Measurements from ENCODE around the gene FHIT.
"Not testable (repeated sequence)": the region's sequence is repeated elsewhere in the genome, so short reads cannot be mapped to it uniquely, and the experiment has no call there.

Gene FHIT

DNA sequence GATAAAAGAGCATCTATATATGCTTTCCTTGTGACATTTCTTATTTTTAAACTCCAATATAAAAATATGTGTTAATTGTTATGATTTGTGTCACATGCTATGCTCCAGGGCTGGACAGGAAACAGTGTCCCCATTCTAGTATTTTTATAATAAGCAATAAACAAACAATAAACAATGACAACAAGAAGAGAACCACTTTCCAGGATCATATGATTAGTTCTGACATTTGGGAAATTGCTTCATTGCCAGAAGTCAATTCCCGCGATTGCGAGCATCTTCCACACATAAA lies 260.9 kb downstream of the FHIT start:
- DNase-seq (ENCODE audit: low spot score): no peak
- in situ Hi-C loops (cut with MboI; ENCODE audit: low sequenced_read_pairs, unreplicated experiment): no loop called here
- TF ChIP-seq, protein P1, sequence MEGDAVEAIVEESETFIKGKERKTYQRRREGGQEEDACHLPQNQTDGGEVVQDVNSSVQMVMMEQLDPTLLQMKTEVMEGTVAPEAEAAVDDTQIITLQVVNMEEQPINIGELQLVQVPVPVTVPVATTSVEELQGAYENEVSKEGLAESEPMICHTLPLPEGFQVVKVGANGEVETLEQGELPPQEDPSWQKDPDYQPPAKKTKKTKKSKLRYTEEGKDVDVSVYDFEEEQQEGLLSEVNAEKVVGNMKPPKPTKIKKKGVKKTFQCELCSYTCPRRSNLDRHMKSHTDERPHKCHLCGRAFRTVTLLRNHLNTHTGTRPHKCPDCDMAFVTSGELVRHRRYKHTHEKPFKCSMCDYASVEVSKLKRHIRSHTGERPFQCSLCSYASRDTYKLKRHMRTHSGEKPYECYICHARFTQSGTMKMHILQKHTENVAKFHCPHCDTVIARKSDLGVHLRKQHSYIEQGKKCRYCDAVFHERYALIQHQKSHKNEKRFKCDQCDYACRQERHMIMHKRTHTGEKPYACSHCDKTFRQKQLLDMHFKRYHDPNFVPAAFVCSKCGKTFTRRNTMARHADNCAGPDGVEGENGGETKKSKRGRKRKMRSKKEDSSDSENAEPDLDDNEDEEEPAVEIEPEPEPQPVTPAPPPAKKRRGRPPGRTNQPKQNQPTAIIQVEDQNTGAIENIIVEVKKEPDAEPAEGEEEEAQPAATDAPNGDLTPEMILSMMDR (IDR thresholded peaks at IDR 0.05; ENCODE audit: borderline replicate concordance, control extremely low read depth, extremely low read depth, insufficient read depth, missing control alignments): no peak

DNA sequence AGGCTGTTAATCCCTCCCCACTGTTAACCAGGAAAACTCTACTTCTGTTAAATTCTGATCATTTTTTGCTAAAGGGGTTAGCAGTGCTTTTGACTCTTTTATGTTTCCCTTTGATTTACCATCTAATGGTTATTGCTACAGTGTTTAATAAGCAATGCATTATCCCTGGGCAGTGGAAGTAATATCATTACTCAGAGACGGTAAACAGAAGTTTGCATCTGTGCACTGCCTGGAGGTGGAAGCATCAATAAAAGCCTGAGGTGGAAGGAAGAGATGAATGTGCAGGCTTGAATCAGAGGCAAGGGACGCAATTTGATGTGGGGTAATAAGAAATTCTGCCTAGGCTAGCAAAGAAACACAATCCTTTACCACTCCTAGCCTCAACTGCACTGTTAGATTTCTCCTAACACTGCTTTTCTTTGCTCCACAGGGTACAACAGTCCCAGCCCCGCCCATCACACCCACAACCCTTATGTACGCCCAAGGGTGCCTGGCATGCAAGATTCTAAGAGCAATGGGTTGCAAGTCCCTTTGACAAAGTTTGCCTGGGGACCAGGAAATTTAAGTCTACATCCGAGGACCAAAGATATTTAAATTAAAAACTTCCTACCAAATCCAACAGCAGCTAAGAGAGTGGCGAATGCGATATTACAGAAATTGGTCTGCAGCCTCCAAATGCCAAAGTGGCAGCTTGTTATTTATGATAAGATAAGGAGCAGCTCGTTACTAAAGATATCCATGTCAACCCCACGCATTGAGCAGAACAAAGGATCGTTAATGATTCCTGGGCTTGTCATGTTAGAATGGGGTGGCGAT lies 261.4 kb downstream of the FHIT start:
- no peak for DNase-seq (ENCODE audit: low spot score)
- in situ Hi-C loops (cut with MboI; ENCODE audit: low sequenced_read_pairs, unreplicated experiment): no loop called here

DNA sequence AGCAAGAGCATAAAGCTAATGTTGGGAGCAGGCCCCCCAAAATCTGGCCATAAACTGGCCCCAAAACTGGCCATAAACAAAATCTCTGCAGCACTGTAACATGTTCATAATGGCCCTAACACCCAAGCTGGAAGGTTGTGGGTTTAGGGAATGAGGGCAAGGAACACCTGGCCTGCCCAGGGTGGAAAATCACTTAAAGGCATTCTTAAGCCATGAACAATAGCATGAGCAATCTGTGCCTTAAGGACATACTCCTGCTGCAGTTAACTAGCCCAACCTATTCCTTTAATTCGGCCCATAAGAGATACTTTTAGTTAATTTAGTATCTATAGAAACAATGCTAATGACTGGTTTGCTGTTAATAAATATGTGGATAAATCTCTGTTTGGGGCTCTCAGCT lies 264.1 kb downstream of the FHIT start:
- in situ Hi-C loops (cut with MboI; ENCODE audit: low sequenced_read_pairs, unreplicated experiment): not testable (repeated sequence)

More for the DNA sequence above, 261.4 kb downstream of the FHIT start:
- TF ChIP-seq, protein P1 (IDR thresholded peaks at IDR 0.05; ENCODE audit: borderline replicate concordance, control extremely low read depth, extremely low read depth, insufficient read depth, missing control alignments): no peak

DNA sequence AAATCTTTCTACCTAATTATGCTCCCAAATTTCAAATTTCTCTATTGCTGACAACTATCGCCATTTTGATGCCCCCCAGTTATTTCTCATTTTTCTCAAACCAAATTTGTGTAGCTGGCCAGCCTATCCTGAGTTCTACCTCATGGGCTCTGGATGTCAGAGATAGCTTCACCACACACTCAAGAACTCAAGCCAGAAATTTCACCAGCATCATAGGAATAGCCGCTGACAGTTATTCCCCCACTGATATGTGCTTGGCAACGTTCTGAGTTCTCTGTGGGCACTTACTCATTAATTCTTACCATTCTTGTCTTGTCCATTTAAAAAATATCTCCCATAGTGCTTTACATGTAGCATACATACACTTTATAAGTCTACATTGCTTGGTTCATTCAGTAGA lies 264.7 kb downstream of the FHIT start:
- in situ Hi-C loops (cut with MboI; ENCODE audit: low sequenced_read_pairs, unreplicated experiment): no loop called here
- TF ChIP-seq, protein P1 (IDR thresholded peaks at IDR 0.05; ENCODE audit: borderline replicate concordance, control extremely low read depth, extremely low read depth, insufficient read depth, missing control alignments): no peak
- no peak for DNase-seq (ENCODE audit: low spot score)

More for the DNA sequence above, 264.1 kb downstream of the FHIT start:
- not testable (repeated sequence) for DNase-seq (ENCODE audit: low spot score)

DNA sequence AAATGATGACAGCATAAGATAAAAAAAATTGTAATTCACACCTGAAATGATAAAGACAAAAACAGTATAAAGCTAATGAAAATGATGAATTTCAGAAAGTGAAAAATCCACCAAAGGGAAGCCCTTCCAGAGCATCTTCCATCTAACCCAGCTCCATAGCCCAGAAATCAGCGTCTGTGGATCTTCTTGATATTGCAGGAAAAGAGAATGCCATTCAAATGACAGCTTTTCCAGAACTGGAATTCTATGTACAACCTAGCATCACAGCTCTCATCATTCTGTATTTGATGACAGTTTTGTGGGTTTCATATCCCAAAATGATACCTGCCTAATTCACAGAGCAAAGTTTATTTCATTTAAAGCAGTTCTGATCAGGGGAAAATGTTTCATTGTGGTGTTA lies 267.3 kb downstream of the FHIT start:
- TF ChIP-seq, protein P1 (IDR thresholded peaks at IDR 0.05; ENCODE audit: borderline replicate concordance, control extremely low read depth, extremely low read depth, insufficient read depth, missing control alignments): no peak
- in situ Hi-C loops (cut with MboI; ENCODE audit: low sequenced_read_pairs, unreplicated experiment): no loop called here
- no peak for DNase-seq (ENCODE audit: low spot score)

DNA sequence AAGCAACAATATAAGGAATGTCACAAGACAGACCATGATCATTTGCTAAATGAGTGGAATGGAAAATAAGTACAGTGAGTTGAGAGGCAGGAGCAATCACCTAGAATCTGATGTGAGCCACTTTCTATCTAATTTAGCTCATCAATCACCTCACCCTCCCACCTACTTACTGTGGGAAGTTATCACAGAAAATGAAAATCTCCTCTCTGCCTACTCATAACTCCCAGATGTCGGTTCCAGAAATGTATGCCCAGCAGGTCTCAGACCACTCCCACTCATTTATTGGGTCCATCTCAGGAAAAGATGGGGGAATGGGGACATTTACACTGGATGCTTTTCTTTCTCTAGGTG lies 270.9 kb downstream of the FHIT start:
- TF ChIP-seq, protein P1 (IDR thresholded peaks at IDR 0.05; ENCODE audit: borderline replicate concordance, control extremely low read depth, extremely low read depth, insufficient read depth, missing control alignments): no peak
- DNase-seq (ENCODE audit: low spot score): no peak
- in situ Hi-C loops (cut with MboI; ENCODE audit: low sequenced_read_pairs, unreplicated experiment): no loop called here

DNA sequence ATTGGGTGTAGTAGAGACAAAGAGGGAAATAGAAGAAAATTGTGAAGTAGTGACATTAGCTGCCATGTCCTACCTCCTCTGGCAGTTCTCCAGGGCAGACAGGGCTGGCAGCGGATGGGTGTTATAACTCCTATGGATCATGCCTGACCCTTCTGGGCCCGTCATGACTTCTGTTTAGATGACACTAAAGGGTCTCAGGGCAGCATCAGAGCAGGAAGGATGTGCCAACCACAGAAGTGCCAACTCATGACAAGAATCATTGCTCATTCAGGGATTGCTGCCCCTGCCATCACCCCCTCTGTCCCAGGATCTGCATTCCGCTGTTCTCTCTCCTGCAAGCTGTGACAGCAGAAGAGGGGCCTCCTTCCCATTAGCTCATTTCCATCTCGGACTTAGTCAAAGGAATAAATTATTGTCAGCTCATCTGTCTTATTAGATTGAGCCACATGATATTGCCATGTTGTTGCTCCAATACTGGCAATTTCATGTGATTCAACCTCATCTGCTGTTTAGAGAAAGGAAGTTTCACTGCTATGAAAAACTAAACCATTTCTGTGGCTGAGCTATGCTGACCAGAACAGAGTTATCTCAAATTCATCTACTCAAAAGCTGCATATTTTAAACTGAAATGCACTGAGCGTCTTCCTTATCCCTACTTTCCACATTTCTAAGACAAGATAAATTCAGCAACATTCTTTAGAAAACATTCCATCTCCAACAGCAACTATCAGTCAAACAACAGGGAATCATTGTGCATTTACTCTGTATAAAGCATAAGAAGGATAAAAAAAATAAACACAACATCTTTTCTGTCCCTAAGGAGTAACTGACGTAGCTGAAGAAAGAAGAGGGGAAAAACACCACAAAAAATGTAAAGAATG lies 271.6 kb downstream of the FHIT start:
- in situ Hi-C loops (cut with MboI; ENCODE audit: low sequenced_read_pairs, unreplicated experiment): no loop called here
- no peak for DNase-seq (ENCODE audit: low spot score)
- TF ChIP-seq, protein P1 (IDR thresholded peaks at IDR 0.05; ENCODE audit: borderline replicate concordance, control extremely low read depth, extremely low read depth, insufficient read depth, missing control alignments): no peak
